Caco-2 (cell line): Measurements from ENCODE around the gene CCDC88A. TPM values are rescaled to one million over a fixed set of nuclear protein-coding genes. Genes with fewer than 3 reads are reported as not detected.

Experiments used
- BruUV-seq: library from RNA; stranded (reverse); fragments of 400-500 nt; replicated peaks from 2 replicates; lab custom pipeline; 2021; lab: Mats Ljungman, UMichigan
- CTCF ChIA-PET: fragments of 300-600 bp; sonication (Branson Sonifier 250); formaldehyde crosslinking; loops from one replicate; lab custom pipeline; 2022; ENCODE audit warnings: antibody characterized with exemption; lab: Charles Lee
- POLR2A ChIA-PET: fragments of 300-600 bp; sonication (Branson Sonifier 250); formaldehyde crosslinking; loops from one replicate; lab custom pipeline; 2022; ENCODE audit warnings: antibody characterized with exemption; lab: Charles Lee
- DNase-seq, 2 experiments: peaks; one replicate each; pipeline versions ENCODE4 v3.0.0 to v3.0.0-alpha.2; 2020 to 2022
- H3K27me3 ChIP-seq: replicated peaks from 2 replicates; pipeline ENCODE4 v1.6.0; 2011; ENCODE audit warnings: low read length; ENCODE audit not compliant: control insufficient read depth, insufficient read depth
- H3K36me3 ChIP-seq: 2 replicates; pipeline ENCODE4 v1.5.1; 2011; ENCODE audit warnings: low read length; ENCODE audit not compliant: control insufficient read depth, insufficient read depth
- H3K4me1 ChIP-seq: fragments of 250-450 bp; sonication (Bioruptor Pico); 2 replicates; pipeline ENCODE4 v1.5.1; 2020; ENCODE audit warnings: mild to moderate bottlenecking
- H3K4me3 ChIP-seq: 2 replicates; pipeline ENCODE4 v1.5.1; 2011; ENCODE audit warnings: low read depth, mild to moderate bottlenecking, control low read depth, low read length
- H3K9me3 ChIP-seq: fragments of 250-450 bp; sonication (Bioruptor Pico); 2 replicates; pipeline ENCODE4 v1.5.1; 2020; ENCODE audit warnings: mild to moderate bottlenecking, moderate library complexity
- H3K27ac Mint-ChIP-seq: one replicate; pipeline ENCODE4 v1.8.0; 2022; ENCODE audit warnings: mixed read lengths; ENCODE audit not compliant: unreplicated experiment
- H3K27me3 Mint-ChIP-seq: one replicate; pipeline ENCODE4 v1.8.0; 2022; ENCODE audit warnings: mixed read lengths; ENCODE audit not compliant: insufficient read depth, unreplicated experiment
- H3K36me3 Mint-ChIP-seq: one replicate; pipeline ENCODE4 v1.8.0; 2022; ENCODE audit warnings: mild to moderate bottlenecking, mixed read lengths; ENCODE audit not compliant: insufficient read depth, unreplicated experiment
- H3K4me1 Mint-ChIP-seq: one replicate; pipeline ENCODE4 v1.8.0; 2022; ENCODE audit warnings: low read depth, mixed read lengths; ENCODE audit not compliant: unreplicated experiment
- H3K4me3 Mint-ChIP-seq: one replicate; pipeline ENCODE4 v1.8.0; 2022; ENCODE audit warnings: mild to moderate bottlenecking, moderate library complexity, mixed read lengths; ENCODE audit not compliant: unreplicated experiment
- H3K9me3 Mint-ChIP-seq: one replicate; pipeline ENCODE4 v1.8.0; 2022; ENCODE audit warnings: mixed read lengths; ENCODE audit not compliant: unreplicated experiment
- CTCF ChIP-seq, 2 experiments: fragments of 200-600 bp in 1 of 2; IDR thresholded peaks; 1 replicate in 1 of 2; 2 replicates in 1 of 2; pipeline versions ENCODE4 v1.5.1 to v1.8.0; 2011 to 2022; ENCODE audit warnings: antibody characterized with exemption in 1 of 2, control low read depth in 1 of 2, inconsistent platforms in 1 of 2, low read depth in 1 of 2, low read length in 1 of 2, mild to moderate bottlenecking in 1 of 2, moderate library complexity in 1 of 2; ENCODE audit not compliant: insufficient read depth in 1 of 2, severe bottlenecking in 1 of 2, unreplicated experiment in 1 of 2
- intact Hi-C: fragments of 100-400 bp; cut with micrococcal nuclease; formaldehyde crosslinking; loops from one replicate; pipeline ENCODE4 v1.10.0; 2022; ENCODE audit not compliant: unreplicated experiment
- total RNA-seq: library from RNA; stranded (reverse); gene quantifications from 2 replicates; pipeline ENCODE4 v1.2.3, GENCODE V29; 2022

CCDC88A gene
- total RNA-seq, 1 experiment from 2014 or later = 7.7 TPM

GRCh38 chr2:55428258-55428657, 8.6 kb upstream of the CCDC88A start:
- intact Hi-C loops = no loop called here
- no peak overlapping the region for H3K4me3 ChIP-seq
- H3K36me3 Mint-ChIP-seq = no peaks in the 10 kb centered on the region
- ChIA-PET CTCF (no interaction called here), POLR2A (no interaction called here)
- no peaks in the 10 kb centered on the region for H3K27me3 ChIP-seq
- H3K4me3 Mint-ChIP-seq = no peak overlapping the region
- peaks cover 6% of the 10 kb centered on the region for H3K27me3 Mint-ChIP-seq
- H3K4me1 Mint-ChIP-seq = peaks cover 9% of the 10 kb centered on the region
- no peaks in the 10 kb centered on the region for H3K4me1 ChIP-seq
- H3K27ac Mint-ChIP-seq = no peak overlapping the region
- BruUV-seq = no TSS peak
- TF ChIP-seq CTCF (IDR thresholded peaks at IDR 0.05; ENCODE audit: insufficient read depth in 1 of 2, low read depth in 1 of 2, low read length in 1 of 2, severe bottlenecking in 1 of 2, unreplicated experiment in 1 of 2) = no peak
- H3K9me3 ChIP-seq = no peaks in the 10 kb centered on the region
- H3K9me3 Mint-ChIP-seq = no peaks in the 10 kb centered on the region
- no peaks in the 10 kb centered on the region for H3K36me3 ChIP-seq
- DNase-seq = no peak

- H3K4me3 Mint-ChIP-seq = no peak overlapping the region
- no TSS peak for BruUV-seq
- intact Hi-C loops = no loop called here
- ChIA-PET POLR2A (no interaction called here), CTCF (no interaction called here)
- Histone ChIP-seq H3K4me3 (no peak overlapping the region), H3K27me3 (no peaks in the 10 kb centered on the region), H3K4me1 (no peaks in the 10 kb centered on the region; the same call in 1 of the 2 replicates), H3K36me3 (no peaks in the 10 kb centered on the region), H3K9me3 (no peaks in the 10 kb centered on the region)
- H3K4me1 Mint-ChIP-seq = peaks cover 14% of the 10 kb centered on the region
- no peak for DNase-seq
- H3K9me3 Mint-ChIP-seq = no peaks in the 10 kb centered on the region
- no peaks in the 10 kb centered on the region for H3K36me3 Mint-ChIP-seq
- TF ChIP-seq CTCF (IDR thresholded peaks at IDR 0.05; ENCODE audit: insufficient read depth in 1 of 2, low read depth in 1 of 2, low read length in 1 of 2, severe bottlenecking in 1 of 2, unreplicated experiment in 1 of 2) = no peak
- peaks cover 6% of the 10 kb centered on the region for H3K27me3 Mint-ChIP-seq
- no peak overlapping the region for H3K27ac Mint-ChIP-seq
Measured at GRCh38 chr2:55425431-55425831, 5.8 kb upstream of the CCDC88A start.

GRCh38 chr2:55422876-55423665, 3.4 kb upstream of the CCDC88A start:
- Mint-ChIP-seq H3K4me3 (no peak overlapping the region), H3K9me3 (no peaks in the 10 kb centered on the region), H3K27ac (no peak overlapping the region), H3K4me1 (peaks cover 14% of the 10 kb centered on the region), H3K36me3 (no peaks in the 10 kb centered on the region), H3K27me3 (peaks cover 5% of the 10 kb centered on the region)
- TF ChIP-seq CTCF (IDR thresholded peaks at IDR 0.05; ENCODE audit: insufficient read depth in 1 of 2, low read depth in 1 of 2, low read length in 1 of 2, severe bottlenecking in 1 of 2, unreplicated experiment in 1 of 2) = no peak
- no peaks in the 10 kb centered on the region for H3K36me3 ChIP-seq
- intact Hi-C loops = loop anchor here (5.0 kb wide), 2 partner anchors 94 to 156 kb away; partner anchors contain the start of genes CFAP36 and MTIF2
- ChIA-PET CTCF (no interaction called here), POLR2A (no interaction called here)
- DNase-seq = no peak
- no peaks in the 10 kb centered on the region for H3K9me3 ChIP-seq
- no peaks in the 10 kb centered on the region for H3K27me3 ChIP-seq
- no TSS peak for BruUV-seq
- no peak overlapping the region for H3K4me3 ChIP-seq
- H3K4me1 ChIP-seq = no peaks in the 10 kb centered on the region; the same call in 1 of the 2 replicates
